Common myeloid progenitor, CD34-positive (primary cell): ENCODE measurements around the gene GP5.

ENCODE experiments used
- CTCF ChIA-PET: fragments of 350-600 bp; sonication (Branson Sonifier 250); formaldehyde crosslinking; loops from one replicate; lab custom pipeline; 2021; ENCODE audit warnings: antibody characterized with exemption; lab: Charles Lee
- POLR2A ChIA-PET: fragments of 350-600 bp; sonication (Branson Sonifier 250); formaldehyde crosslinking; loops from one replicate; lab custom pipeline; 2021; ENCODE audit warnings: antibody characterized with exemption; lab: Charles Lee
- DNase-seq, 3 donors: peaks; one replicate each; pipeline versions ENCODE4 v3.0.0 to v3.0.0-alpha.2; 2013
- H3K27ac ChIP-seq, 2 experiments: 1 replicate in 1 of 2; 2 replicates in 1 of 2; pipeline ENCODE4 v1.7.0; 2013; ENCODE audit warnings: inconsistent platforms in 2 of 2, low read length in 2 of 2, mild to moderate bottlenecking in 2 of 2, low read depth in 1 of 2, moderate library complexity in 1 of 2; ENCODE audit not compliant: severe bottlenecking in 2 of 2, insufficient read depth in 1 of 2, poor library complexity in 1 of 2
- H3K27me3 ChIP-seq, 5 experiments: replicated peaks in 2 of 5; 1 replicate in 3 of 5; 2 replicates in 2 of 5; pipeline versions ENCODE4 v1.6.1 to v1.7.0; 2013; ENCODE audit warnings: low read length in 4 of 5, mild to moderate bottlenecking in 2 of 5, moderate library complexity in 2 of 5, inconsistent platforms in 1 of 5; ENCODE audit not compliant: insufficient read depth in 5 of 5, control insufficient read depth in 4 of 5
- H3K36me3 ChIP-seq, 4 experiments: 1 replicate in 2 of 4; 2 replicates in 2 of 4; pipeline versions ENCODE4 v1.6.1 to v1.7.0; 2013; ENCODE audit warnings: low read length in 3 of 4, control low read depth in 1 of 4, mild to moderate bottlenecking in 1 of 4; ENCODE audit not compliant: control insufficient read depth in 4 of 4, insufficient read depth in 4 of 4
- H3K4me1 ChIP-seq, 4 experiments: 1 replicate in 3 of 4; 2 replicates in 1 of 4; pipeline versions ENCODE4 v1.6.1 to v1.7.1; 2013; ENCODE audit warnings: low read length in 3 of 4, mild to moderate bottlenecking in 3 of 4, control low read depth in 1 of 4, inconsistent platforms in 1 of 4, moderate library complexity in 1 of 4; ENCODE audit not compliant: control insufficient read depth in 4 of 4, insufficient read depth in 4 of 4; ENCODE audit errors: control extremely low read depth in 1 of 4
- H3K4me3 ChIP-seq, 7 experiments: 1 replicate in 4 of 7; 2 replicates in 3 of 7; pipeline versions ENCODE4 v1.5.1 to v1.7.0; 2013; ENCODE audit warnings: mild to moderate bottlenecking in 7 of 7, low read length in 6 of 7, moderate library complexity in 6 of 7, inconsistent platforms in 2 of 7, low read depth in 2 of 7, control low read depth in 1 of 7; ENCODE audit not compliant: insufficient read depth in 4 of 7, control insufficient read depth in 1 of 7; ENCODE audit errors: extremely low read depth in 1 of 7
- H3K9me3 ChIP-seq, 5 experiments: 1 replicate in 4 of 5; 2 replicates in 1 of 5; pipeline versions ENCODE4 v1.6.1 to v1.7.1; 2013; ENCODE audit warnings: low read length in 4 of 5, mild to moderate bottlenecking in 2 of 5, inconsistent platforms in 1 of 5, low read depth in 1 of 5, moderate library complexity in 1 of 5; ENCODE audit not compliant: control insufficient read depth in 4 of 5, insufficient read depth in 2 of 5; ENCODE audit errors: control extremely low read depth in 1 of 5
- WGBS: methylation state at CpG from one replicate; pipeline ENCODE4 v1.1.5; 2013; ENCODE audit not compliant: insufficient coverage; 5-methylcytosine and 5-hydroxymethylcytosine counted together

Gene GP5

GRCh38 chr3:194387276-194387675, 11.8 kb downstream of the GP5 start:
- Histone ChIP-seq H3K4me1 (no peaks in the 10 kb centered on the region), H3K36me3 (no peaks in the 10 kb centered on the region), H3K27ac (no peak overlapping the region), H3K9me3 (peaks cover 0 to 13% (median 0%) of the 10 kb centered on the region in 5 experiments), H3K27me3 (peaks cover 0 to 12% (median 0%) of the 10 kb centered on the region in 5 experiments), H3K4me3 (no peak overlapping the region)
- DNase-seq: no peak
- CTCF ChIA-PET: interaction anchor here (1.0 to 2.4 kb wide), 4 partner anchors 8 to 43 kb away, joined by 3 to 13 read pairs (median 5); no protein-coding TSS in a partner anchor
- POLR2A ChIA-PET: no interaction called here
- WGBS: 98% methylated on average over 5 of the region's 6 CpGs

- peaks cover 0 to 13% (median 0%) of the 10 kb centered on the region in 5 experiments for H3K9me3 ChIP-seq
- H3K4me3 ChIP-seq: no peak overlapping the region
- no peak overlapping the region for H3K27ac ChIP-seq
- no peaks in the 10 kb centered on the region for H3K4me1 ChIP-seq
- peaks cover 0 to 12% (median 0%) of the 10 kb centered on the region in 5 experiments for H3K27me3 ChIP-seq
- WGBS: 68% methylated on average over 7 of the region's 7 CpGs
- ChIA-PET CTCF (interaction anchor here (1.2 to 2.4 kb wide), 3 partner anchors 8 to 42 kb away, joined by 3 to 13 read pairs (median 7); no protein-coding TSS in a partner anchor), POLR2A (no interaction called here)
- DNase-seq: no peak
- H3K36me3 ChIP-seq: no peaks in the 10 kb centered on the region
Measured at GRCh38 chr3:194386648-194387047, 12.4 kb downstream of the GP5 start.

- CTCF ChIA-PET: interaction anchor here (0.7 to 2.4 kb wide), 3 partner anchors 9 to 51 kb away, joined by 3 to 13 read pairs (median 4); no protein-coding TSS in a partner anchor
- no peak for DNase-seq
- Histone ChIP-seq H3K27me3 (peaks cover 0 to 12% (median 2%) of the 10 kb centered on the region in 5 experiments), H3K4me3 (no peak overlapping the region), H3K4me1 (no peaks in the 10 kb centered on the region), H3K36me3 (no peaks in the 10 kb centered on the region), H3K9me3 (peaks cover 0 to 9% (median 0%) of the 10 kb centered on the region in 5 experiments), H3K27ac (no peak overlapping the region)
- 94% methylated on average over 15 of the region's 15 CpGs for WGBS
- POLR2A ChIA-PET: no interaction called here
Measured at GRCh38 chr3:194386066-194386465, 13.0 kb downstream of the GP5 start.

GRCh38 chr3:194384569-194385001, 14.5 kb downstream of the GP5 start:
- CTCF ChIA-PET: no interaction called here
- no peaks in the 10 kb centered on the region for H3K4me1 ChIP-seq
- no peak for DNase-seq
- WGBS: over 99% methylated on average over 12 of the region's 12 CpGs
- POLR2A ChIA-PET: no interaction called here
- H3K36me3 ChIP-seq: no peaks in the 10 kb centered on the region
- H3K9me3 ChIP-seq: no peaks in the 10 kb centered on the region
- no peak overlapping the region for H3K27ac ChIP-seq
- no peak overlapping the region for H3K4me3 ChIP-seq
- H3K27me3 ChIP-seq: peaks cover 0 to 16% (median 9%) of the 10 kb centered on the region in 5 experiments

GRCh38 chr3:194384156-194384555, 14.9 kb downstream of the GP5 start:
- ChIA-PET POLR2A (no interaction called here), CTCF (no interaction called here)
- Histone ChIP-seq H3K4me3 (no peak overlapping the region), H3K36me3 (no peaks in the 10 kb centered on the region), H3K27me3 (peaks cover 0 to 17% (median 9%) of the 10 kb centered on the region in 5 experiments), H3K4me1 (no peaks in the 10 kb centered on the region), H3K9me3 (no peaks in the 10 kb centered on the region), H3K27ac (no peak overlapping the region)
- DNase-seq: no peak
- 79% methylated on average over 6 of the region's 6 CpGs for WGBS

GRCh38 chr3:194383276-194383940, 15.7 kb downstream of the GP5 start:
- DNase-seq: no peak
- no peaks in the 10 kb centered on the region for H3K36me3 ChIP-seq
- H3K4me3 ChIP-seq: no peak overlapping the region
- POLR2A ChIA-PET: no interaction called here
- H3K27me3 ChIP-seq: peaks cover 0 to 20% (median 9%) of the 10 kb centered on the region in 5 experiments
- CTCF ChIA-PET: interaction anchor here (0.8 to 2.0 kb wide), 3 partner anchors 14 to 38 kb away, joined by 3 to 5 read pairs (median 5); no protein-coding TSS in a partner anchor
- H3K9me3 ChIP-seq: no peaks in the 10 kb centered on the region
- no peaks in the 10 kb centered on the region for H3K4me1 ChIP-seq
- WGBS: 91% methylated on average over 12 of the region's 14 CpGs
- no peak overlapping the region for H3K27ac ChIP-seq

GRCh38 chr3:194382892-194383223, 16.2 kb downstream of the GP5 start:
- DNase-seq: no peak
- CTCF ChIA-PET: interaction anchor here (0.8 to 2.0 kb wide), 3 partner anchors 15 to 37 kb away, joined by 3 to 5 read pairs (median 5); no protein-coding TSS in a partner anchor
- H3K9me3 ChIP-seq: no peaks in the 10 kb centered on the region
- no peak overlapping the region for H3K27ac ChIP-seq
- 70% methylated on average over 9 of the region's 9 CpGs for WGBS
- H3K4me1 ChIP-seq: no peaks in the 10 kb centered on the region
- no peaks in the 10 kb centered on the region for H3K36me3 ChIP-seq
- peaks cover 0 to 23% (median 9%) of the 10 kb centered on the region in 5 experiments for H3K27me3 ChIP-seq
- H3K4me3 ChIP-seq: no peak overlapping the region
- POLR2A ChIA-PET: no interaction called here
